Gastroesophageal sphincter (tissue), 3 donors: ENCODE results near the gene ABHD1.

ENCODE experiments used
- POLR2A ChIP-seq, 2 donors: fragments of 450-650 bp; IDR thresholded peaks; one replicate each; pipeline ENCODE4 v1.6.1; 2017; ENCODE audit warnings: antibody characterized with exemption in 2 of 2, mild to moderate bottlenecking in 2 of 2, moderate library complexity in 1 of 2
- POLR2AphosphoS5 ChIP-seq: sonication (generic); formaldehyde crosslinking; IDR thresholded peaks from one replicate; pipeline ENCODE4 v1.6.1; 2017; ENCODE audit warnings: antibody characterized with exemption
- TF ChIP-seq, protein P1 (sequence below), 4 experiments: fragments of 200-600 bp in 2 of 4; fragments of 450-650 bp in 2 of 4; sonication (generic) in 1 of 4; IDR thresholded peaks; one replicate each; pipeline ENCODE4 v1.5.1; 2017 to 2019; ENCODE audit warnings: antibody characterized with exemption in 4 of 4, mild to moderate bottlenecking in 2 of 4, moderate library complexity in 2 of 4

DNA sequence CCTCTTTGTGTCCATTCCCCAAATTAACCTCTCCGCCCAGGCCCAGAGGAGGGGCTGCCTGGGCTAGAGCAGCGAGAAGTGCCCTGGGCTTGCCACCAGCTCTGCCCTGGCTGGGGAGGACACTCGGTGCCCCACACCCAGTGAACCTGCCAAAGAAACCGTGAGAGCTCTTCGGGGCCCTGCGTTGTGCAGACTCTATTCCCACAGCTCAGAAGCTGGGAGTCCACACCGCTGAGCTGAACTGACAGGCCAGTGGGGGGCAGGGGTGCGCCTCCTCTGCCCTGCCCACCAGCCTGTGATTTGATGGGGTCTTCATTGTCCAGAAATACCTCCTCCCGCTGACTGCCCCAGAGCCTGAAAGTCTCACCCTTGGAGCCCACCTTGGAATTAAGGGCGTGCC lies 23.6 kb upstream of the ABHD1 start:
- TF ChIP-seq, protein P1, sequence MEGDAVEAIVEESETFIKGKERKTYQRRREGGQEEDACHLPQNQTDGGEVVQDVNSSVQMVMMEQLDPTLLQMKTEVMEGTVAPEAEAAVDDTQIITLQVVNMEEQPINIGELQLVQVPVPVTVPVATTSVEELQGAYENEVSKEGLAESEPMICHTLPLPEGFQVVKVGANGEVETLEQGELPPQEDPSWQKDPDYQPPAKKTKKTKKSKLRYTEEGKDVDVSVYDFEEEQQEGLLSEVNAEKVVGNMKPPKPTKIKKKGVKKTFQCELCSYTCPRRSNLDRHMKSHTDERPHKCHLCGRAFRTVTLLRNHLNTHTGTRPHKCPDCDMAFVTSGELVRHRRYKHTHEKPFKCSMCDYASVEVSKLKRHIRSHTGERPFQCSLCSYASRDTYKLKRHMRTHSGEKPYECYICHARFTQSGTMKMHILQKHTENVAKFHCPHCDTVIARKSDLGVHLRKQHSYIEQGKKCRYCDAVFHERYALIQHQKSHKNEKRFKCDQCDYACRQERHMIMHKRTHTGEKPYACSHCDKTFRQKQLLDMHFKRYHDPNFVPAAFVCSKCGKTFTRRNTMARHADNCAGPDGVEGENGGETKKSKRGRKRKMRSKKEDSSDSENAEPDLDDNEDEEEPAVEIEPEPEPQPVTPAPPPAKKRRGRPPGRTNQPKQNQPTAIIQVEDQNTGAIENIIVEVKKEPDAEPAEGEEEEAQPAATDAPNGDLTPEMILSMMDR (IDR thresholded peaks at IDR 0.05): no peak
- no peak for TF ChIP-seq POLR2A (IDR thresholded peaks at IDR 0.05)
- no peak for TF ChIP-seq POLR2AphosphoS5
